GM12891 (cell line): ENCODE data around the gene ALPG. TPM values are rescaled to one million over a fixed set of nuclear protein-coding genes. Genes with fewer than 3 reads are reported as not detected.
A peak's percentile ranks its signal among the peaks of the same experiment; 100 is the strongest.
"Not testable (repeated sequence)": the region's sequence is repeated elsewhere in the genome, so short reads cannot be mapped to it uniquely, and the experiment has no call there.

ENCODE experiments used
- DNase-seq: peaks from one replicate; pipeline ENCODE4 v3.0.0; 2011; ENCODE audit warnings: low spot score; ENCODE audit not compliant: insufficient read length
- FAIRE-seq: peaks from 2 replicates; lab custom pipeline; 2011; peaks lifted over from hg19 to GRCh38; lab: Jason Lieb, UNC
- PAX5 ChIP-seq: IDR thresholded peaks from 2 replicates; pipeline ENCODE4 v1.6.1; 2011; ENCODE audit warnings: low read length, moderate library complexity, mild to moderate bottlenecking; ENCODE audit not compliant: insufficient read depth, severe bottlenecking
- POLR2A ChIP-seq: IDR thresholded peaks from 2 replicates; pipeline ENCODE4 v1.6.1; 2011; ENCODE audit warnings: low read depth, low read length, control low read depth
- POLR2AphosphoS5 ChIP-seq: IDR thresholded peaks from 2 replicates; pipeline ENCODE4 v1.6.1; 2011; ENCODE audit warnings: low read depth, low read length, control low read depth
- POU2F2 ChIP-seq: IDR thresholded peaks from 2 replicates; pipeline ENCODE4 v1.6.1; 2011; ENCODE audit warnings: low read depth, mild to moderate bottlenecking, control low read depth, low read length, moderate library complexity
- SPI1 ChIP-seq: IDR thresholded peaks from 2 replicates; pipeline ENCODE4 v1.6.1; 2011; ENCODE audit warnings: low read depth, low read length, control low read depth
- TAF1 ChIP-seq: IDR thresholded peaks from 2 replicates; pipeline ENCODE4 v1.6.1; 2011; ENCODE audit warnings: low read depth, low read length, control low read depth
- polyA plus RNA-seq: library from polyadenylated mRNA; unstranded; fragments of >200 nt; gene quantifications from one replicate; pipeline ENCODE4 v1.2.1, GENCODE V29; 2012; ENCODE audit warnings: low read depth, missing spikeins, inconsistent platforms; ENCODE audit not compliant: missing spikeins

ALPG gene
- 0.04 TPM for polyA plus RNA-seq

DNA sequence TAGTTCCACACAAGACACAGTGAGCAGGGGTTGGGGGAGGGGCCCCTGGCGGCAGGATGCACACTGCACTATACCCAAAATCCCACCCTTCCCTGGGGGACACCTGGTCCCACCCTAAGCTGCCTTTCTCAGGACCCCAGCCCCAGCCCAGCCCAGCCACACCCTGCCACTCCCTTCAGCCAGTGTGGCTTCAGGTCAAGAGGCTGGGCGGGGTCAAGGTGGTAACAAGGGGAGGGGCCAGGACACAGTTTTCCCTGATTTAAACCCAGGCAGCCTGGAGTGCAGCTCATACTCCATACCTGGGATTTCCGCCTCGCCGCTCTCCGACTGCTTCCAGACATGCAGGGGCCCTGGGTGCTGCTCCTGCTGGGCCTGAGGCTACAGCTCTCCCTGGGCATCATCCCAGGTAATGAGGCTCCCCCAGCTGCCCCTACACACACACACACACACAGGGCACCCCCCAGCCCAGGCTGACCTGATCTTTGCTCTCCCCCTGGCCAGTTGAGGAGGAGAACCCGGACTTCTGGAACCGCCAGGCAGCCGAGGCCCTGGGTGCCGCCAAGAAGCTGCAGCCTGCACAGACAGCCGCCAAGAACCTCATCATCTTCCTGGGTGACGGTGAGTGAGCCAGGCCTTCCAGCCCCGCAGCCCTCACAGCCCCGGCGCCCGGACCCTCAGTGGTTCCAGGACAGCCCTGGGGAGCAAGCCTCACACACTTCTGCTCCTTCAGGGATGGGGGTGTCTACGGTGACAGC is at the start of gene ALPG:
TSS of gene ALPG (plus strand) at position 289 of the 755 bp plus-strand sequence. CDS start at position 340, 51 bp downstream.
- DNase-seq: no peak
- no peak for TF ChIP-seq POLR2AphosphoS5
- TF ChIP-seq TAF1: no peak
- no peak for TF ChIP-seq POLR2A
- TF ChIP-seq SPI1: no peak
- no peak for TF ChIP-seq POU2F2
- no peak for TF ChIP-seq PAX5
- no peak for FAIRE-seq

GRCh38 chr2:232361646-232362045 is 45.0 kb upstream of the ALPG start:
- DNase-seq: no peak
- TF ChIP-seq TAF1 (no peak), POLR2AphosphoS5 (no peak), PAX5 (no peak), SPI1 (no peak), POU2F2 (no peak), POLR2A (no peak)
- no peak for FAIRE-seq

GRCh38 chr2:232362174-232362900 is 44.3 kb upstream of the ALPG start:
- FAIRE-seq (no peak), DNase-seq (no peak)
- no peak for TF ChIP-seq TAF1
- no peak for TF ChIP-seq SPI1
- no peak for TF ChIP-seq POLR2AphosphoS5
- TF ChIP-seq POU2F2: no peak
- TF ChIP-seq PAX5: no peak
- no peak for TF ChIP-seq POLR2A

DNA sequence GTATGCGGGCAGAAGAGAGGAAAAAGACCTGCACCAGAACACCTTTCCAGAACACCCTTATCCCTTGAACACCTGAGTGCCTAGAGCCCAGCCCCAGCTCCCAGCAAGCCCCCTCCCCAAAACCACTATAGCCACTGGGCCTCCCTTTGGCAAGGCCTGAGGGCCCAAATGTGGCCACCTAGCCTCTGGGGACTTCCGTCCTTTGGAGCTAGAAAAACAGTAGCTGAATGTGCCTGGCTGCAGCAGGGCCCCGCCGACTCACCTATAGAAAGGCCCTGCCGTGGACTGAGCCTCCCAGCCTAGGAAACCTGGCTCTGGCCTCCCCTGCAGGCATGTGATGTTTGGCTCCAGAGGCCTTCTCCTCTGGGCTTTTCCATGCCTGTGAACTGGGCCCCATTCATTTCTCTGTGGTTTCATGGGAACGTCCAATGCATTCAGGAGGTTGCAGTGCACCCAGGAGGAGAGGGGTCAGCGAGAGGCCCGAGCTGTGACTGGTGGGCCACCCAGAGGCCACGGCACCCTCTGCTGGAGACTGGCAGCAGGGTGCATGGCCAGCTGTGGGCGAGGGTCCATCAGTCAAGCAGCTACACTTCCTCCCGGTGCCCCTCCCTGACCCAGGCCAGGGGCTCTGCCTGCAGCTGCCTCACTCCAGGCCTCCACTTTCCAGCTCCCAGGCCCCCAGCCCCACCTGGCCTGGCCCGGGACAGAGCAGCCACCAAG is 43.4 kb upstream of the ALPG start:
- FAIRE-seq, DNase-seq: not testable (repeated sequence)

DNA sequence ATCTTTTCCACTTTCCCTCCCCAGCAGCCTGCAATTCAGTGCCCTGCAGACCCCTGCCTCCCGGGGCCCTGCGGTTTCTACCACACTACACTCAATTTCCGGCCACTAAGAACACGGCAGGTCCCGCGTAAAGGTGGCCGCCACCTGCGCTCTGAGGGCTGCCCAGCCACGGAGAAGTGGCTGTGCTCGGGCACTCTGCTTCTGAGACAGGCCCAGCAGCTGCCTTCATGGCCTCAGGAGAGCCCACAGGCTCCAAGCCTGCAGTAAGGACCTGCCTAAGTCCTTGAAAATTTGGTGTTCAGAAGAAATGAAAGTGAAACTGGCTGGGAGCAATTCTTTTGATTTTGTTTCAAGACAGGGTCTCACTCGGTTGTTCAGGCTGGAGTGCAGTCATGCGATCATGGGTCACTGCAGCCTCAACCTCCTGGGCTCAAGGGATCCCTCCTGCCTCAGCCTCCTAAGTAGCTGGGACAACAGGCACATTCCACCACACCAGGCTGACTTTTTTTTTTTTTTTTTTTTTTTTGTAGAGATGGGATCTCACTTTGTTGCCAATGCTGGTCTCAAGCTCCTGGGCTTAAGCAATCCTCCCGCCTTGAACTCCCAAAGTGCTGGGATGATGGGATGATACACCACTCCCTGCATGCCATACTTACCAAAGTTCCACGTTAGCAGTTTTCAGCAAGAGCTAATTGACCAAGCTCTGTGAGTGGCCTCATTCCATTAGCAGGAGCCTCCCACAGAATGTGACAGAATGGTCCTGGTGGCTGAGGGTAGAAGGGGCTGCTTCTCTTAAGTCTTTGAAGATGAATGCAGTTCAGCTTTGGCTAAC is 42.6 kb upstream of the ALPG start:
- TF ChIP-seq POLR2A (no peak), TAF1 (no peak), POU2F2 (no peak), PAX5 (no peak), SPI1 (no peak), POLR2AphosphoS5 (no peak)
- no peak for DNase-seq
- peak; percentile 52 for FAIRE-seq

DNA sequence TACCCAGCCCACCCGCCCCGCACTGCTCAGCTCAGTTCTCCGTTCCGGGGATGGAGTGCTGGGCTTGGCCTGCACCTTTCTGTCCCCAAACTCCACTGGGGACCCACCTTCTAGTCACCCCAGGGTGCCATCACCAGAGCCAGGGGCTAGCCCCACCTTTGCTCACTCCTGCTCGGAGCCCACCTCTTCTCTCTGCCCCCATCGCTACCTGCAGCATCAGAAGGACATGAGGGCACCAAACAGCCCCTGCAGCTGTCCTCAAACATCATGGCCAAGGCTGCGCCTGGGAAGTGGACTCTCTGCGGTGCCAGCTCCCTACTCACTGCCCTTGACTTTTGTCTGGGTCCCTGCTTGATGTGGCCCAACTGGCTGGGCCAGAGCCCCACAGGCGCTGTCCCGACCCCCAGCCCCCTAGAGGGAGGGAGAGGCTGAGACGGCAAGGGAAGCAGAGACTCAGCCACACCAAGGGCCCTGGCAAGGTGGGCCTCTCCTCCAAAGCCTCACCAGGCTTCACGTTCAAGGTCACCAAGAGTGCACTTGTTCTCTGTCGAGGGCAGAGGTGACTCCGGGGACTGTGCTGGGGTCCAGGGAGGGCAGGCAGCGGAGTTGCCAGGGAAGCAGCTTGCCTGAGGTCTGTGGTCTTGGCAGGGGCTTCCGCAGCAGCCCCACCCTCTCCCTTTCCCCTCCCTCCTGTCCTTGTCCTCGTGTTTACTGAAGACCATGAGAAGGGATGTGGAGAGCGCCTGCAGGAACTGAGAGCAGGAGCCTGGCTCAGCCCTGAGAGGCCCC is 41.6 kb upstream of the ALPG start:
- not testable (repeated sequence) for DNase-seq, FAIRE-seq

- FAIRE-seq: peak; percentile 65
- DNase-seq: no peak
- TF ChIP-seq SPI1: no peak
- no peak for TF ChIP-seq TAF1
- TF ChIP-seq POU2F2: no peak
- no peak for TF ChIP-seq POLR2A
- no peak for TF ChIP-seq PAX5
- TF ChIP-seq POLR2AphosphoS5: no peak
These were observed 40.9 kb upstream of the ALPG start for GRCh38 chr2:232365621-232366321.

GRCh38 chr2:232366461-232366860 is 40.2 kb upstream of the ALPG start:
- not testable (repeated sequence) for FAIRE-seq, DNase-seq

DNA sequence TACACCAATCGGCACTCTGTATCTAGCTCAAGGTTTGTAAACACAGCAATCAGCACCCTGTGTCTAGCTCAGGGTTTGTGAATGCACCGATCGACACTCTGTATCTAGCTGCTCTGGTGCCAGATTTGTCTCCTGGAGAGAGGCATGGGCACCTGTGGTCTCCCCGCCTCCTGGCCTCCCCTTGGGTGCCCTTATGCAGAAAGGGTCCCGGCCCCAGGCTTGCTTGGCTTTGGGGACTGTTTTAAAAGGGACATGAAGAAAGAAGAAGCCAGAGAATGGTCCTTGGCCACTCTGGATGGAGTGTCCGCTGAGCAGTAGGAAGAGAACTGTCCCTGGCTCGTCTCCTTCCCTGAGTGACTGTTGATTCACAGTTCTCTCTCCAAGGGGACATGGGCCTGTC is 39.6 kb upstream of the ALPG start:
- no peak for FAIRE-seq
- no peak for TF ChIP-seq PAX5
- no peak for TF ChIP-seq POU2F2
- no peak for TF ChIP-seq POLR2AphosphoS5
- no peak for TF ChIP-seq TAF1
- TF ChIP-seq SPI1: no peak
- TF ChIP-seq POLR2A: no peak
- no peak for DNase-seq
